ENCODE measurements around the gene SMC5. TPM values are rescaled to one million over a fixed set of nuclear protein-coding genes. Genes with fewer than 3 reads are reported as not detected.

Gene SMC5
- total RNA-seq, 1 donor from 2014 or later: 14.7 TPM

GRCh38 chr9:70404261-70404660, 145.5 kb downstream of the SMC5 start:
- DNase-seq (ENCODE audit: low read depth in 2 of 2): no peak

Other genes with a start within 250 kb of the SMC5 start
- gene MAMDC2, start 215.1 kb upstream of the SMC5 start, total RNA-seq: 0.79 and 2.6 TPM in 2 replicates
- 13.3 and 23.2 TPM in 2 replicates for gene KLF9, start 155.7 kb downstream of the SMC5 start, total RNA-seq

All from lung microvascular endothelial cell (primary cell).